K562 (cell line): ENCODE results near the gene IDNK. TPM values are rescaled to one million over a fixed set of nuclear protein-coding genes. Genes with fewer than 3 reads are reported as not detected.

ENCODE experiments used
- ATAC-seq: fragments of 200-7000 bp; cut with Tn5 transposase; 3 replicates; pipeline ENCODE4 v1.9.1; 2020; ENCODE audit warnings: moderate library complexity
- BruUV-seq: library from RNA; stranded (reverse); fragments of 400-500 nt; replicated peaks from 2 replicates; lab custom pipeline; 2021; lab: Mats Ljungman, UMichigan
- CTCF ChIA-PET: fragments of 300-600 bp; formaldehyde crosslinking; extraction: SDS; loops from one replicate; lab custom pipeline; 2021; ENCODE audit warnings: low intra/inter-chr PET ratio; lab: Yijun Ruan, JAX
- POLR2A ChIA-PET: fragments of 300-600, 350-650 bp; sonication (Branson Sonifier 250); formaldehyde crosslinking; extraction: SDS; loops from one replicate; lab custom pipeline; 2021; ENCODE audit warnings: antibody characterized with exemption, inconsistent platforms; lab: Yijun Ruan, JAX
- DNase-seq, 4 experiments: peaks; one replicate each; pipeline versions ENCODE4 v3.0.0 to v3.0.0-alpha.2; 2011 to 2018; ENCODE audit warnings: low spot score in 3 of 4, mixed read lengths in 3 of 4; ENCODE audit errors: extremely low read depth in 1 of 4
- FAIRE-seq: peaks from 2 replicates; lab custom pipeline; 2011; peaks lifted over from hg19 to GRCh38; lab: Jason Lieb, UNC
- H2AFZ ChIP-seq: 2 replicates; pipeline ENCODE4 v1.6.0; 2011; ENCODE audit warnings: low read depth, low read length, control low read depth, inconsistent platforms
- H3K27ac ChIP-seq: fragments of 200-600 bp; 3 replicates; pipeline ENCODE4 v1.8.0; 2011; ENCODE audit warnings: low read depth, mild to moderate bottlenecking, control low read depth, inconsistent platforms, low read length, moderate library complexity, mixed read lengths; ENCODE audit errors: extremely low read depth
- H3K27me3 ChIP-seq, 2 experiments: fragments of 300-600 bp in 1 of 2; 2 replicates in 1 of 2; 3 replicates in 1 of 2; pipeline versions ENCODE4 v1.6.0 to v1.8.0; 2011; ENCODE audit warnings: inconsistent platforms in 2 of 2, low read length in 2 of 2, mild to moderate bottlenecking in 1 of 2, mixed read lengths in 1 of 2, moderate library complexity in 1 of 2; ENCODE audit not compliant: control insufficient read depth in 2 of 2, insufficient read depth in 2 of 2
- H3K36me3 ChIP-seq: fragments of 300-600 bp; 3 replicates; pipeline ENCODE4 v1.8.0; 2011; ENCODE audit warnings: mild to moderate bottlenecking, low read length, inconsistent platforms; ENCODE audit not compliant: control insufficient read depth, insufficient read depth
- H3K4me1 ChIP-seq, 2 experiments: fragments of 200-600 bp in 1 of 2; replicated peaks in 1 of 2; 2 replicates in 1 of 2; 3 replicates in 1 of 2; pipeline versions ENCODE4 v1.5.1 to v1.8.0; 2011; ENCODE audit warnings: inconsistent platforms in 2 of 2, low read length in 2 of 2, mild to moderate bottlenecking in 1 of 2, mixed read lengths in 1 of 2, moderate library complexity in 1 of 2; ENCODE audit not compliant: control insufficient read depth in 2 of 2, insufficient read depth in 2 of 2
- H3K4me2 ChIP-seq: 2 replicates; pipeline ENCODE4 v1.6.1; 2011; ENCODE audit warnings: low read length, control low read depth, inconsistent platforms, mixed read lengths; ENCODE audit not compliant: insufficient read depth
- H3K4me3 ChIP-seq: fragments of 200-600 bp; sonication (generic), shearing (Covaris generic); 2 replicates; pipeline ENCODE4 v1.5.1; 2016; ENCODE audit warnings: control low read depth, inconsistent platforms
- H3K79me2 ChIP-seq: fragments of 200-600 bp; 3 replicates; pipeline ENCODE4 v1.8.0; 2011; ENCODE audit warnings: low read length, inconsistent platforms; ENCODE audit not compliant: control insufficient read depth, insufficient read depth
- H3K9ac ChIP-seq, 2 experiments: 2 replicates each; pipeline versions ENCODE4 v1.6.0 to v1.6.1; 2011; ENCODE audit warnings: low read depth in 2 of 2, low read length in 2 of 2, control low read depth in 1 of 2, inconsistent platforms in 1 of 2, mild to moderate bottlenecking in 1 of 2, mixed read lengths in 1 of 2; ENCODE audit not compliant: insufficient read depth in 1 of 2
- H3K9me1 ChIP-seq: one replicate; pipeline ENCODE4 v1.6.0; 2011; ENCODE audit warnings: inconsistent platforms, mild to moderate bottlenecking, low read length, moderate library complexity; ENCODE audit not compliant: control insufficient read depth, insufficient read depth
- H3K9me3 ChIP-seq: replicated peaks from 2 replicates; pipeline ENCODE4 v1.5.1; 2011; ENCODE audit warnings: low read depth, low read length, inconsistent platforms; ENCODE audit not compliant: control insufficient read depth, insufficient read depth
- H4K20me1 ChIP-seq: replicated peaks from 2 replicates; pipeline ENCODE4 v1.6.1; 2011; ENCODE audit warnings: low read length, inconsistent platforms, mixed read lengths; ENCODE audit not compliant: control insufficient read depth, insufficient read depth
- ARID1B ChIP-seq: fragments of 450-650 bp; IDR thresholded peaks from 2 replicates; pipeline ENCODE4 v1.6.1; 2016; ENCODE audit warnings: antibody characterized with exemption, mild to moderate bottlenecking, inconsistent platforms
- CBX2 ChIP-seq: fragments of 200-600 bp; sonication (generic); IDR thresholded peaks from one replicate; pipeline ENCODE4 v1.6.1; 2012; ENCODE audit warnings: mild to moderate bottlenecking, low read length, inconsistent platforms; ENCODE audit not compliant: insufficient read depth, poor library complexity, severe bottlenecking
- CC2D1A ChIP-seq: fragments of 450-650 bp; IDR thresholded peaks from 2 replicates; pipeline ENCODE4 v1.6.1; 2017; ENCODE audit warnings: mild to moderate bottlenecking
- CEBPB ChIP-seq: fragments of 450-650 bp; IDR thresholded peaks from 2 replicates; pipeline ENCODE4 v1.6.1; 2016; ENCODE audit warnings: missing genetic modification characterization, missing compliant biosample characterization
- MEF2D ChIP-seq: conservative IDR thresholded peaks from 2 replicates; pipeline ENCODE4 v1.6.1; 2016; ENCODE audit warnings: low read depth, missing genetic modification characterization, missing compliant biosample characterization
- NBN ChIP-seq: fragments of 450-650 bp; IDR thresholded peaks from 2 replicates; pipeline ENCODE4 v1.6.1; 2016; ENCODE audit warnings: low read depth, mild to moderate bottlenecking
- NFRKB ChIP-seq: fragments of 450-650 bp; IDR thresholded peaks from 2 replicates; pipeline ENCODE4 v1.6.1; 2016; ENCODE audit warnings: low read depth
- POLR2AphosphoS2 ChIP-seq: IDR thresholded peaks from 2 replicates; pipeline ENCODE4 v1.6.1; 2012; ENCODE audit warnings: low read length, improper control_type of control experiment
- PPARD ChIP-seq: fragments of 250-450 bp; sonication (Bioruptor Pico); IDR thresholded peaks from 2 replicates; pipeline ENCODE4 v1.8.0; 2022; ENCODE audit warnings: inconsistent platforms, mild to moderate bottlenecking, moderate library complexity
- SAFB ChIP-seq: fragments of 200-400 bp; formaldehyde crosslinking; IDR thresholded peaks from 2 replicates; pipeline ENCODE4 v1.6.1; 2017; ENCODE audit warnings: low read depth, low read length, borderline replicate concordance
- SIRT6 ChIP-seq: IDR thresholded peaks from one replicate; pipeline ENCODE4 v1.6.1; 2012; ENCODE audit warnings: low read depth, mild to moderate bottlenecking, control low read depth, inconsistent platforms, low read length, moderate library complexity
- SP1 ChIP-seq: sonication (generic); formaldehyde crosslinking; IDR thresholded peaks from 2 replicates; pipeline ENCODE4 v1.8.1; 2022; ENCODE audit warnings: mild to moderate bottlenecking, missing genetic modification reagents
- ZNF354B ChIP-seq: fragments of 250-450 bp; sonication (Bioruptor Pico); IDR thresholded peaks from 2 replicates; pipeline ENCODE4 v1.4.0; 2020
- ZNF644 ChIP-seq: fragments of 200-800 bp; sonication (Bioruptor generic); IDR thresholded peaks from 2 replicates; pipeline ENCODE4 v1.6.1; 2016; ENCODE audit warnings: low read depth, missing genetic modification characterization, missing compliant biosample characterization
- ZNF785 ChIP-seq: fragments of 250-450 bp; sonication (Bioruptor Pico); IDR thresholded peaks from 2 replicates; pipeline ENCODE4 v1.4.0; 2020; ENCODE audit warnings: mild to moderate bottlenecking
- whole genome bisulfite sequencing: fragments of 100-300 bp; shearing (Covaris generic); methylation state at CpG from one replicate; pipeline ENCODE4 v1.1.6; 2016; ENCODE audit warnings: low coverage, mixed read lengths; ENCODE audit not compliant: insufficient coverage; ENCODE audit errors: missing lambda C conversion rate; 5-methylcytosine and 5-hydroxymethylcytosine counted together
- in situ Hi-C: fragments of 300-500 bp; cut with MboI; formaldehyde crosslinking; loops from 4 replicates; pipeline ENCODE4 v1.15.0; 2018; ENCODE audit warnings: inconsistent platforms, mixed read lengths
- intact Hi-C: fragments of 100-400 bp; cut with micrococcal nuclease; formaldehyde crosslinking; loops from 2 replicates; pipeline ENCODE4 v1.14.2; 2022
- polyA plus RNA-seq, 8 experiments: library from polyadenylated mRNA; depleted of rRNA in 4 of 8; stranded (reverse) in 5 of 8; unstranded in 3 of 8; fragments of >200 nt; fragmentation: Nextera tagmentation in 2 of 8; fragmentation: Illumina TruSeq in 1 of 8; extraction: Ambion mirVana in 2 of 8; extraction: Trizol in 1 of 8; gene quantifications; 2 replicates each; pipeline versions ENCODE4 v1.2.1 to v1.2.3, GENCODE V29; 2011 to 2014; ENCODE audit warnings: inconsistent platforms in 1 of 8, missing spikeins in 1 of 8
- total RNA-seq, 7 experiments: library from RNA; depleted of rRNA in 6 of 7; stranded (reverse); fragments of >200 nt in 6 of 7; fragmentation: Illumina TruSeq in 2 of 7; extraction: Trizol in 2 of 7; gene quantifications; 2 replicates each; pipeline versions ENCODE4 v1.2.1 to v1.2.3, GENCODE V29; 2011 to 2021; ENCODE audit warnings: low replicate concordance in 1 of 7
- TF ChIP-seq, protein P1 (sequence below), 2 experiments: fragments of 450-650 bp in 1 of 2; sonication (generic) in 1 of 2; formaldehyde crosslinking in 1 of 2; IDR thresholded peaks in 1 of 2; conservative IDR thresholded peaks in 1 of 2; 2 replicates each; pipeline versions ENCODE4 v1.6.1 to v1.8.1; 2016 to 2023; ENCODE audit warnings: mild to moderate bottlenecking in 2 of 2, moderate library complexity in 2 of 2, inconsistent platforms in 1 of 2, missing genetic modification reagents in 1 of 2
- TF ChIP-seq, protein P2 (sequence below): fragments of 250-450 bp; sonication (Bioruptor Pico); IDR thresholded peaks from 2 replicates; pipeline ENCODE4 v1.5.0; 2021

The IDNK gene
- total and polyA plus RNA-seq, 9 of the 15 experiments (the other 6 are each of a cell fraction or from before 2014, with no cell fraction given): 0.41 to 1.1 (median 0.55) TPM

DNA sequence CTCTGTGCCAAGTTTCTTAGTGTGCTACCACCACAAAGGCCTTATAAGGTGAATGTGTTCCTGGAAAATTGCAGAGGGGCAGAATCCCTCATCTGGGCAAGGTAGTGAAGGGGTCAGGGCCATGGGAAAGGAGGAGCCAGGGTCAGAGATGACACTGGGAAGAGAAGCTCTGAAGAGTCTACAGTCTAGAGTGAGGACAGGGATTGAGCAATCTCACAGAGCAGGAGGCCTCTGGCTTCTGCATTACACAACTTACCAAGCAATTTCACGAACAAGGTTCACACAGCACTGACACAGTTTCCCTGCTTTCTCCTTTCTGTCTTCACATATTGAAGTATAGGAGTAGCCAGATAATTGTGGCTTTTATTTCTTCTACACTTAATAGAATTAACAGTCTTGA lies 24.5 kb upstream of the IDNK start:
- FAIRE-seq: no peak
- BruUV-seq: no TSS peak
- Histone ChIP-seq H3K79me2 (no peaks in the 10 kb centered on the region), H3K27ac (no peak overlapping the region), H3K36me3 (no peaks in the 10 kb centered on the region), H3K9me3 (no peaks in the 10 kb centered on the region), H3K4me2 (no peak overlapping the region), H3K9ac (no peak overlapping the region)
- CTCF ChIA-PET: no interaction called here
- intact Hi-C loops: loop anchor here (10.0 kb wide), 1 partner anchor 404 kb away; no protein-coding TSS in a partner anchor
- peak; percentile 50 for TF ChIP-seq CEBPB (tag)
- no peak for TF ChIP-seq ZNF644
- TF ChIP-seq ZNF785: no peak
- TF ChIP-seq, all 486 proteins: peak for 1
- POLR2A ChIA-PET: no interaction called here
- no peaks in the 10 kb centered on the region for H3K9me1 ChIP-seq
- no peaks in the 10 kb centered on the region; the same call in 1 of the 2 replicates for H4K20me1 ChIP-seq
- H3K4me3 ChIP-seq: no peak overlapping the region
- no peaks in the 10 kb centered on the region for H3K27me3 ChIP-seq
- no peaks in the 10 kb centered on the region for H3K4me1 ChIP-seq
- DNase-seq (no peak), ATAC-seq (no peak)
- H2AFZ ChIP-seq: no peak overlapping the region
- WGBS: 0% methylated on average over 1 of the region's 1 CpG
- in situ Hi-C loops: no loop called here

DNA sequence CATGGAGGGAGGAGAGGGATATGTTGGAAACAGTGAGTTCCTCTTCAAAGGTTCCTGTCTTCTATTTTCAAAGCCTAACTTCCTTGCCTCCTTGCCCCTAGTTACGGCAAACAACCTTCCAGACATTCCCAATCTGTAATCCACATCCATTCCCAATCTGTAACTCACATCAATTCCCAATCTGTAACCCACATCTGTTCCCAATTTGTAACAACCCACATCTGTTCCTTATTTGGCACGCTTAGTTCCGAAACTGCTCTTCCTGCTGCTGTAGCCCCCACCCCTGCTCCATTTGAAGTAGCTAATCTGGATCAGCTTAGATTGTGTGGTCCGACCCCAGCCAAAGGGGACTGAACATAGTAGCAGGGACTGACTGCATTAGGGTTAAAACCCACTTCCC lies 23.9 kb upstream of the IDNK start:
- Histone ChIP-seq H3K4me1 (no peaks in the 10 kb centered on the region), H2AFZ (no peak overlapping the region), H3K36me3 (no peaks in the 10 kb centered on the region), H3K4me3 (no peak overlapping the region), H3K9ac (no peak overlapping the region), H3K9me1 (no peaks in the 10 kb centered on the region), H3K79me2 (no peaks in the 10 kb centered on the region), H3K4me2 (no peak overlapping the region), H4K20me1 (no peaks in the 10 kb centered on the region; the same call in 1 of the 2 replicates), H3K27ac (no peak overlapping the region), H3K9me3 (no peaks in the 10 kb centered on the region), H3K27me3 (no peaks in the 10 kb centered on the region)
- ChIA-PET CTCF (no interaction called here), POLR2A (no interaction called here)
- DNase-seq (no peak), ATAC-seq (no peak), FAIRE-seq (no peak)
- no TSS peak for BruUV-seq
- intact Hi-C loops (loop anchor here (10.0 kb wide), 1 partner anchor 404 kb away; no protein-coding TSS in a partner anchor), in situ Hi-C loops (no loop called here)
- WGBS: 44% methylated on average over 3 of the region's 4 CpGs
- TF ChIP-seq NFRKB (no peak), POLR2AphosphoS2 (no peak), ZNF354B (CRISPR knock-in tag) (no peak), SAFB (no peak), CBX2 (no peak), NBN (no peak), SP1 (CRISPR knock-in tag) (no peak), MEF2D (tag) (no peak), ARID1B (no peak), CC2D1A (no peak), SIRT6 (no peak), PPARD (CRISPR knock-in tag) (no peak)
- TF ChIP-seq, protein P1, sequence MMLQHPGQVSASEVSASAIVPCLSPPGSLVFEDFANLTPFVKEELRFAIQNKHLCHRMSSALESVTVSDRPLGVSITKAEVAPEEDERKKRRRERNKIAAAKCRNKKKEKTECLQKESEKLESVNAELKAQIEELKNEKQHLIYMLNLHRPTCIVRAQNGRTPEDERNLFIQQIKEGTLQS (IDR thresholded peaks at IDR 0.05): no peak
- TF ChIP-seq, protein P1 (CRISPR knock-in tag; conservative IDR thresholded peaks at IDR 0.05): no peak
- TF ChIP-seq, protein P2, sequence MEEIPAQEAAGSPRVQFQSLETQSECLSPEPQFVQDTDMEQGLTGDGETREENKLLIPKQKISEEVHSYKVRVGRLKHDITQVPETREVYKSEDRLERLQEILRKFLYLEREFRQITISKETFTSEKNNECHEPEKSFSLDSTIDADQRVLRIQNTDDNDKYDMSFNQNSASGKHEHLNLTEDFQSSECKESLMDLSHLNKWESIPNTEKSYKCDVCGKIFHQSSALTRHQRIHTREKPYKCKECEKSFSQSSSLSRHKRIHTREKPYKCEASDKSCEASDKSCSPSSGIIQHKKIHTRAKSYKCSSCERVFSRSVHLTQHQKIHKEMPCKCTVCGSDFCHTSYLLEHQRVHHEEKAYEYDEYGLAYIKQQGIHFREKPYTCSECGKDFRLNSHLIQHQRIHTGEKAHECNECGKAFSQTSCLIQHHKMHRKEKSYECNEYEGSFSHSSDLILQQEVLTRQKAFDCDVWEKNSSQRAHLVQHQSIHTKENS: no peak
